Loucy (cell line): ENCODE data around the gene RFC4.
A peak's percentile ranks its signal among the peaks of the same experiment; 100 is the strongest.

Source experiments
- EZH2phosphoT487 ChIP-seq: fragments of 200-600 bp; IDR thresholded peaks from 2 replicates; pipeline ENCODE4 v1.6.1; 2018; ENCODE audit warnings: antibody characterized with exemption, mild to moderate bottlenecking, moderate library complexity, borderline replicate concordance
- TF ChIP-seq, protein P1 (sequence below): fragments of 200-600 bp; sonication (generic); conservative IDR thresholded peaks from 2 replicates; pipeline ENCODE4 v1.5.1; 2014; ENCODE audit warnings: mild to moderate bottlenecking, antibody characterized with exemption, low read length

DNA sequence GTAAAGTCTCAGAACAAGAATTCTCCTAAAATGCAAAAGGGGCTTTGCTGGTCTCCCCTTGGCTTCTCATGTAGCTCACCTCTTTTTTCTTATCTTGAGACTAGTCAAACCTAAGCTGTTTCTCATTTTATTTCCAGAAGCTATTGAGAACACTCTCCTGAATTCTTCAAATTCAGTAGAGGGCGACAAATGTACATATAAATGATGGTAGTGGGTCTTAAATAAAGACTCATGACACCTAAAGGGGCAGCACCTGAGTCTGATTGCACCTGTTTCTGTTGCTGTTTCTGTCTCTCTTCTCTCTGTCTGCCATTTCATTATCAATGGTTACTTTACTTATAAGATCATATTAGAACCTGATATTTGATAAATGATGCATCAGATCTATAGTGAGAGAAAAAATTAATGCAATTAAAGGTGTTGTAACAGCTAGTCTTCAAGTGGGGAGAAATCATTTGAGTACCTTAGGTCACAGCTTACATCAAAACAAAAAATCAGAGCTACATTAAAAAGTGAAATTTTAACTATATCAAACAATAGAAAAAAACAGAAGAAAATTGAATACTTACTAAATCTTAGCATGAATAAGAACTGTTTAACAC lies 43.2 kb upstream of the RFC4 start:
- TF ChIP-seq, protein P1, sequence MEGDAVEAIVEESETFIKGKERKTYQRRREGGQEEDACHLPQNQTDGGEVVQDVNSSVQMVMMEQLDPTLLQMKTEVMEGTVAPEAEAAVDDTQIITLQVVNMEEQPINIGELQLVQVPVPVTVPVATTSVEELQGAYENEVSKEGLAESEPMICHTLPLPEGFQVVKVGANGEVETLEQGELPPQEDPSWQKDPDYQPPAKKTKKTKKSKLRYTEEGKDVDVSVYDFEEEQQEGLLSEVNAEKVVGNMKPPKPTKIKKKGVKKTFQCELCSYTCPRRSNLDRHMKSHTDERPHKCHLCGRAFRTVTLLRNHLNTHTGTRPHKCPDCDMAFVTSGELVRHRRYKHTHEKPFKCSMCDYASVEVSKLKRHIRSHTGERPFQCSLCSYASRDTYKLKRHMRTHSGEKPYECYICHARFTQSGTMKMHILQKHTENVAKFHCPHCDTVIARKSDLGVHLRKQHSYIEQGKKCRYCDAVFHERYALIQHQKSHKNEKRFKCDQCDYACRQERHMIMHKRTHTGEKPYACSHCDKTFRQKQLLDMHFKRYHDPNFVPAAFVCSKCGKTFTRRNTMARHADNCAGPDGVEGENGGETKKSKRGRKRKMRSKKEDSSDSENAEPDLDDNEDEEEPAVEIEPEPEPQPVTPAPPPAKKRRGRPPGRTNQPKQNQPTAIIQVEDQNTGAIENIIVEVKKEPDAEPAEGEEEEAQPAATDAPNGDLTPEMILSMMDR = peak; percentile 86
- no peak for TF ChIP-seq EZH2phosphoT487
